CD4-positive, alpha-beta T cell treated with Interleukin-4 for 1 hour (primary cell): Measurements from ENCODE around the gene PTPA.
A peak's percentile ranks its signal among the peaks of the same experiment; 100 is the strongest.

Source experiments
- DNase-seq, 2 donors: peaks; one replicate each; pipeline ENCODE4 v3.0.0-alpha.2; 2020 to 2022

The PTPA gene

GRCh38 chr9:129138476-129139232, 27.4 kb downstream of the PTPA start:
- DNase-seq, result no peak

- DNase-seq, result peak; percentile 80 to 86
These were observed 28.2 kb downstream of the PTPA start for GRCh38 chr9:129139233-129139992.

GRCh38 chr9:129139993-129140396, 28.8 kb downstream of the PTPA start:
- DNase-seq, result peak; percentile 84 to 90

- DNase-seq, result peak in 1 of 2 donors; percentile 10
These were observed 29.3 kb downstream of the PTPA start for GRCh38 chr9:129140397-129141065.

- peak; percentile 27 to 59 for DNase-seq
These were observed 30.1 kb downstream of the PTPA start for GRCh38 chr9:129141066-129142041.

GRCh38 chr9:129142138-129142935, 31.1 kb downstream of the PTPA start:
- DNase-seq, result no peak

GRCh38 chr9:129143031-129143927, 32.1 kb downstream of the PTPA start:
- DNase-seq, result peak; percentile 72 to 74

GRCh38 chr9:129145316-129145715, 34.1 kb downstream of the PTPA start:
- no peak for DNase-seq

GRCh38 chr9:129145841-129146292, 34.7 kb downstream of the PTPA start:
- DNase-seq, result no peak

- no peak for DNase-seq
These were observed 35.3 kb downstream of the PTPA start for GRCh38 chr9:129146441-129146941.

GRCh38 chr9:129148463-129149204, 37.4 kb downstream of the PTPA start:
- DNase-seq, result no peak

- no peak for DNase-seq
These were observed 38.2 kb downstream of the PTPA start for GRCh38 chr9:129149442-129149841.

GRCh38 chr9:129150122-129150521, 38.9 kb downstream of the PTPA start:
- DNase-seq, result no peak

- DNase-seq, result no peak
These were observed 39.5 kb downstream of the PTPA start for GRCh38 chr9:129150672-129151211.

GRCh38 chr9:129151469-129151868, 40.3 kb downstream of the PTPA start:
- no peak for DNase-seq

GRCh38 chr9:129154866-129155477, 43.8 kb downstream of the PTPA start:
- no peak for DNase-seq

- DNase-seq, result no peak
These were observed 44.9 kb downstream of the PTPA start for GRCh38 chr9:129156163-129156562.

GRCh38 chr9:129160712-129161533, 49.7 kb downstream of the PTPA start:
- no peak for DNase-seq
